SK-N-SH treated with all-trans-retinoic acid at 6 μM for 48 hours (cell line): ENCODE measurements around the gene ZC3H7B.

Experiments used
- ATAC-seq: fragments of 200-7000 bp; cut with Tn5 transposase; 3 replicates; pipeline ENCODE4 v1.9.1; 2020; ENCODE audit warnings: mild to moderate bottlenecking, moderate library complexity
- BACH2 ChIP-seq: fragments of 250-450 bp; sonication (Bioruptor Pico); IDR thresholded peaks from 2 replicates; pipeline ENCODE4 v1.9.0; 2021; ENCODE audit warnings: mild to moderate bottlenecking, borderline replicate concordance
- CSDC2 ChIP-seq: fragments of 250-450 bp; sonication (Bioruptor Pico); IDR thresholded peaks from 2 replicates; pipeline ENCODE4 v1.5.0; 2020; ENCODE audit warnings: mild to moderate bottlenecking, moderate library complexity
- CSRNP3 ChIP-seq: fragments of 250-450 bp; sonication (Bioruptor Pico); IDR thresholded peaks from 2 replicates; pipeline ENCODE4 v1.5.1; 2021; ENCODE audit warnings: mild to moderate bottlenecking, moderate library complexity
- ESRRG ChIP-seq: fragments of 250-450 bp; sonication (Bioruptor Pico); IDR thresholded peaks from 2 replicates; pipeline ENCODE4 v1.6.1; 2021; ENCODE audit warnings: mild to moderate bottlenecking
- GLIS3 ChIP-seq: fragments of 250-450 bp; sonication (Bioruptor Pico); IDR thresholded peaks from 2 replicates; pipeline ENCODE4 v1.5.0; 2020; ENCODE audit warnings: mild to moderate bottlenecking, moderate library complexity
- OSR1 ChIP-seq: fragments of 250-450 bp; sonication (Bioruptor Pico); IDR thresholded peaks from 2 replicates; pipeline ENCODE4 v1.8.0; 2022; ENCODE audit warnings: moderate library complexity, mild to moderate bottlenecking, inconsistent platforms
- PPARA ChIP-seq: fragments of 250-450 bp; sonication (Bioruptor Pico); IDR thresholded peaks from 2 replicates; pipeline ENCODE4 v1.5.0; 2020; ENCODE audit warnings: mild to moderate bottlenecking, borderline replicate concordance
- RARB ChIP-seq: fragments of 250-450 bp; sonication (Bioruptor Pico); IDR thresholded peaks from 2 replicates; pipeline ENCODE4 v1.8.0; 2021; ENCODE audit warnings: mild to moderate bottlenecking, moderate library complexity
- SNAI2 ChIP-seq: fragments of 250-450 bp; sonication (Bioruptor Pico); IDR thresholded peaks from 2 replicates; pipeline ENCODE4 v1.5.0; 2020; ENCODE audit warnings: mild to moderate bottlenecking, moderate library complexity
- TCF4 ChIP-seq: fragments of 250-450 bp; sonication (Bioruptor Pico); IDR thresholded peaks from 2 replicates; pipeline ENCODE4 v1.8.0; 2021; ENCODE audit warnings: mild to moderate bottlenecking, moderate library complexity, borderline replicate concordance
- TSHZ2 ChIP-seq: fragments of 250-450 bp; sonication (Bioruptor Pico); IDR thresholded peaks from 2 replicates; pipeline ENCODE4 v1.5.0; 2020; ENCODE audit warnings: mild to moderate bottlenecking, moderate library complexity
- ZFP3 ChIP-seq: fragments of 250-450 bp; sonication (Bioruptor Pico); IDR thresholded peaks from 2 replicates; pipeline ENCODE4 v1.5.0; 2020; ENCODE audit warnings: mild to moderate bottlenecking, moderate library complexity
- ZFP30 ChIP-seq: fragments of 450-650 bp; formaldehyde crosslinking; IDR thresholded peaks from 2 replicates; pipeline ENCODE4 v1.5.0; 2022; ENCODE audit warnings: mild to moderate bottlenecking, moderate library complexity
- ZNF565 ChIP-seq: fragments of 450-650 bp; formaldehyde crosslinking; conservative IDR thresholded peaks from 2 replicates; pipeline ENCODE4 v1.5.0; 2020; ENCODE audit warnings: low read depth, mild to moderate bottlenecking, moderate library complexity
- ZNF70 ChIP-seq: fragments of 450-650 bp; formaldehyde crosslinking; IDR thresholded peaks from 2 replicates; pipeline ENCODE4 v1.5.0; 2020; ENCODE audit warnings: mild to moderate bottlenecking, moderate library complexity
- ZNF8 ChIP-seq: fragments of 450-650 bp; formaldehyde crosslinking; IDR thresholded peaks from 2 replicates; pipeline ENCODE4 v1.5.0; 2020; ENCODE audit warnings: mild to moderate bottlenecking, moderate library complexity
- TF ChIP-seq, protein P1 (sequence below): fragments of 250-450 bp; sonication (Bioruptor Pico); IDR thresholded peaks from 2 replicates; pipeline ENCODE4 v1.8.0; 2021; ENCODE audit warnings: low read depth, mild to moderate bottlenecking, moderate library complexity, borderline replicate concordance
- TF ChIP-seq, protein P2 (sequence below): fragments of 250-450 bp; sonication (Bioruptor Pico); IDR thresholded peaks from 2 replicates; pipeline ENCODE4 v1.5.1; 2020; ENCODE audit warnings: low read depth, mild to moderate bottlenecking, moderate library complexity
- TF ChIP-seq, protein P3 (sequence below): fragments of 250-450 bp; sonication (Bioruptor Pico); IDR thresholded peaks from 2 replicates; pipeline ENCODE4 v1.8.0; 2020; ENCODE audit warnings: mild to moderate bottlenecking, moderate library complexity, borderline replicate concordance

ZC3H7B gene

DNA sequence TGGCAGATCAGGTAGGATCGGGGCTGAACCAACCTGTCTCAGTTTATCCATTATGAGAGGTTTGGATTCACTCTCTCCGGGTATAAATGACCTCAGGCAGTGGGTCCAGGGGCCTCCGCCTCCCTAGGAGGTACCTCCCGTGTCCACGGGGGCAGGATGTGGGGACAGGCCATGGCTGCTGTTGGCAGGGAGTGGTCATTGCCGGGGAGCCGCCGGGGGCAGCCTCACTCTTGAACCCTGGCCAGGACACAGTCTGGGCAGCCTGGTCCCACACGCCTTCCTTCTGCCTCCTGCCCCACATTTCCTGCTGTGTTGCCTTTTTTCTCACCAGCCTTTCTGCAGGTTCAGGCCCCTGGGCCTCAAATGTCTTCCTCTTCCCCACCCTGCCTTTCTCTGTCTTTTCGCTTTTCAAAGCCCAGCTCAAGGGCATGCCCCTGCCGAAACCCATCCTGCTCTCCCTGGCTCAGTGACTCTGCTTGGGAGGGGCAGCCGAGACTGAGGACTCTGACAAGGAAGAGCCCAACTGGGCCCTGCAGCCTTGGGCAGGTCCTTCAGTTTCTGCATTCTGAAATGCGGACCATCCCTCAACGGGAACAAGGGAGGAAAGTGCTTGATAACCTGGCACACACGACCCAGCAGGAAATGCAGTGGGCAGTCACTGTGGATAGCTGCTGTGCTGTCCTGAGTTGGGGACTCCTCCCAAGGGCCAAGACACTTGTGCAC lies 31.1 kb downstream of the ZC3H7B start:
- TF ChIP-seq OSR1 (no peak), GLIS3 (CRISPR knock-in tag) (no peak), ESRRG (CRISPR knock-in tag) (no peak), BACH2 (CRISPR knock-in tag) (no peak), ZNF565 (CRISPR knock-in tag) (no peak), RARB (no peak), ZFP3 (no peak), CSDC2 (CRISPR knock-in tag) (no peak), TCF4 (CRISPR knock-in tag) (no peak), TSHZ2 (CRISPR knock-in tag) (no peak), ZNF70 (CRISPR knock-in tag) (no peak), ZFP30 (CRISPR knock-in tag) (no peak)
- TF ChIP-seq, protein P1, sequence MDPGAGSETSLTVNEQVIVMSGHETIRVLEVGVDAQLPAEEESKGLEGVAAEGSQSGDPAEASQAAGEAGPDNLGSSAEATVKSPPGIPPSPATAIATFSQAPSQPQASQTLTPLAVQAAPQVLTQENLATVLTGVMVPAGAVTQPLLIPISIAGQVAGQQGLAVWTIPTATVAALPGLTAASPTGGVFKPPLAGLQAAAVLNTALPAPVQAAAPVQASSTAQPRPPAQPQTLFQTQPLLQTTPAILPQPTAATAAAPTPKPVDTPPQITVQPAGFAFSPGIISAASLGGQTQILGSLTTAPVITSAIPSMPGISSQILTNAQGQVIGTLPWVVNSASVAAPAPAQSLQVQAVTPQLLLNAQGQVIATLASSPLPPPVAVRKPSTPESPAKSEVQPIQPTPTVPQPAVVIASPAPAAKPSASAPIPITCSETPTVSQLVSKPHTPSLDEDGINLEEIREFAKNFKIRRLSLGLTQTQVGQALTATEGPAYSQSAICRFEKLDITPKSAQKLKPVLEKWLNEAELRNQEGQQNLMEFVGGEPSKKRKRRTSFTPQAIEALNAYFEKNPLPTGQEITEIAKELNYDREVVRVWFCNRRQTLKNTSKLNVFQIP, result no peak
- TF ChIP-seq, protein P2, sequence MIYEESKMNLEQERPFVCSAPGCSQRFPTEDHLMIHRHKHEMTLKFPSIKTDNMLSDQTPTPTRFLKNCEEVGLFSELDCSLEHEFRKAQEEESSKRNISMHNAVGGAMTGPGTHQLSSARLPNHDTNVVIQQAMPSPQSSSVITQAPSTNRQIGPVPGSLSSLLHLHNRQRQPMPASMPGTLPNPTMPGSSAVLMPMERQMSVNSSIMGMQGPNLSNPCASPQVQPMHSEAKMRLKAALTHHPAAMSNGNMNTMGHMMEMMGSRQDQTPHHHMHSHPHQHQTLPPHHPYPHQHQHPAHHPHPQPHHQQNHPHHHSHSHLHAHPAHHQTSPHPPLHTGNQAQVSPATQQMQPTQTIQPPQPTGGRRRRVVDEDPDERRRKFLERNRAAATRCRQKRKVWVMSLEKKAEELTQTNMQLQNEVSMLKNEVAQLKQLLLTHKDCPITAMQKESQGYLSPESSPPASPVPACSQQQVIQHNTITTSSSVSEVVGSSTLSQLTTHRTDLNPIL (CRISPR knock-in tag), result no peak
- no peak for ATAC-seq

GRCh38 chr22:41333806-41334205 lies 32.5 kb downstream of the ZC3H7B start:
- ATAC-seq, result no peak
- TF ChIP-seq CSDC2 (CRISPR knock-in tag) (no peak), GLIS3 (CRISPR knock-in tag) (no peak), TCF4 (CRISPR knock-in tag) (no peak), ZFP30 (CRISPR knock-in tag) (no peak), RARB (no peak), ZNF8 (no peak), SNAI2 (CRISPR knock-in tag) (no peak), BACH2 (CRISPR knock-in tag) (no peak), ZNF565 (CRISPR knock-in tag) (no peak)
- TF ChIP-seq, all 23 proteins: peak for 0

GRCh38 chr22:41334215-41334614 lies 32.9 kb downstream of the ZC3H7B start:
- TF ChIP-seq ZFP30 (CRISPR knock-in tag) (no peak), SNAI2 (CRISPR knock-in tag) (no peak)
- ATAC-seq, result no peak

GRCh38 chr22:41334951-41335635 lies 33.8 kb downstream of the ZC3H7B start:
- no peak for TF ChIP-seq CSRNP3
- TF ChIP-seq, protein P1, result no peak
- no peak for TF ChIP-seq ESRRG (CRISPR knock-in tag)
- TF ChIP-seq PPARA (CRISPR knock-in tag), result no peak
- TF ChIP-seq, protein P3, sequence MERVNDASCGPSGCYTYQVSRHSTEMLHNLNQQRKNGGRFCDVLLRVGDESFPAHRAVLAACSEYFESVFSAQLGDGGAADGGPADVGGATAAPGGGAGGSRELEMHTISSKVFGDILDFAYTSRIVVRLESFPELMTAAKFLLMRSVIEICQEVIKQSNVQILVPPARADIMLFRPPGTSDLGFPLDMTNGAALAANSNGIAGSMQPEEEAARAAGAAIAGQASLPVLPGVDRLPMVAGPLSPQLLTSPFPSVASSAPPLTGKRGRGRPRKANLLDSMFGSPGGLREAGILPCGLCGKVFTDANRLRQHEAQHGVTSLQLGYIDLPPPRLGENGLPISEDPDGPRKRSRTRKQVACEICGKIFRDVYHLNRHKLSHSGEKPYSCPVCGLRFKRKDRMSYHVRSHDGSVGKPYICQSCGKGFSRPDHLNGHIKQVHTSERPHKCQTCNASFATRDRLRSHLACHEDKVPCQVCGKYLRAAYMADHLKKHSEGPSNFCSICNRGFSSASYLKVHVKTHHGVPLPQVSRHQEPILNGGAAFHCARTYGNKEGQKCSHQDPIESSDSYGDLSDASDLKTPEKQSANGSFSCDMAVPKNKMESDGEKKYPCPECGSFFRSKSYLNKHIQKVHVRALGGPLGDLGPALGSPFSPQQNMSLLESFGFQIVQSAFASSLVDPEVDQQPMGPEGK (CRISPR knock-in tag), result no peak
- no peak for TF ChIP-seq ZNF565 (CRISPR knock-in tag)
- no peak for TF ChIP-seq BACH2 (CRISPR knock-in tag)
- ATAC-seq, result no peak
